AG04449 (cell line): ENCODE data around the gene TXNDC5.

ENCODE experiments used
- CTCF ChIA-PET: fragments of 350-600 bp; formaldehyde crosslinking; extraction: SDS; loops from one replicate; lab custom pipeline; 2021; ENCODE audit warnings: antibody characterized with exemption; lab: Yijun Ruan, JAX
- POLR2A ChIA-PET: fragments of 400-600, 350-600 bp; formaldehyde crosslinking; extraction: SDS; loops from one replicate; lab custom pipeline; 2020; ENCODE audit warnings: antibody characterized with exemption, inconsistent platforms; lab: Yijun Ruan, JAX
- DNase-seq: peaks from one replicate; pipeline ENCODE4 v3.0.0-alpha.2; 2010; ENCODE audit warnings: low read depth, low spot score
- H3K4me3 ChIP-seq: 2 replicates; pipeline ENCODE4 v1.5.1; 2011; ENCODE audit warnings: low read depth, mild to moderate bottlenecking, control low read depth, low read length
- CTCF ChIP-seq: IDR thresholded peaks from one replicate; pipeline ENCODE4 v1.5.1; 2011; ENCODE audit warnings: mild to moderate bottlenecking, moderate library complexity, low read length, control low read depth, inconsistent platforms; ENCODE audit not compliant: insufficient read depth; ENCODE audit errors: missing control alignments

Gene TXNDC5

DNA sequence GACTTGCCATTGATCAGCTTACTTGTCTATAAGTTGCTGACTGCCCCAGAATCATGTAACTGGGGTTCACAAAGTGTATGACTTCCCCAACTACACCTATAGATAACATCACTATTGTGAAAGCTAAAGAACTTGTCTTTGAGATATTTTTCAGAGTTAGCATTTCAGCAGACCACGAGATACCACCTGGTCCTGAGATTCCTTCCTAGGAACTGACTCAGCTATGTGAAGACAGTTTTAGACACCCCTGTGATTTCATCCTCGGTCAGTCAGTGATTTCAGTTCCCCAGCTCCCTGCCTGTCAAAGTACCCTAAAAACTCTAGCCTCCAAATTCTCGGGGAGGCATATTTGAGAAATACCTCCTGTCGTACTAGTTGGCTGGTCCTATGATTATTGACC, 62.4 kb downstream of the TXNDC5 start:
- DNase-seq: no peak
- TF ChIP-seq CTCF: no peak
- ChIA-PET CTCF (interaction anchor here (1.1 kb wide), 1 partner anchor 120 kb away, joined by 3 read pairs; no protein-coding TSS in a partner anchor), POLR2A (no interaction called here)
- H3K4me3 ChIP-seq: no peak overlapping the region

- ChIA-PET CTCF (interaction anchor here (1.1 kb wide), 1 partner anchor 119 kb away, joined by 3 read pairs; no protein-coding TSS in a partner anchor), POLR2A (no interaction called here)
- no peak overlapping the region for H3K4me3 ChIP-seq
- no peak for DNase-seq
- no peak for TF ChIP-seq CTCF
Measured at GRCh38 chr6:7846966-7847818, 63.4 kb downstream of the TXNDC5 start.

GRCh38 chr6:7841781-7842468, 68.7 kb downstream of the TXNDC5 start:
- ChIA-PET CTCF (no interaction called here), POLR2A (no interaction called here)
- no peak overlapping the region for H3K4me3 ChIP-seq
- TF ChIP-seq CTCF: no peak
- no peak for DNase-seq

GRCh38 chr6:7836371-7837026, 74.1 kb downstream of the TXNDC5 start:
- POLR2A ChIA-PET: no interaction called here
- CTCF ChIA-PET: no interaction called here
- no peak for TF ChIP-seq CTCF

DNA sequence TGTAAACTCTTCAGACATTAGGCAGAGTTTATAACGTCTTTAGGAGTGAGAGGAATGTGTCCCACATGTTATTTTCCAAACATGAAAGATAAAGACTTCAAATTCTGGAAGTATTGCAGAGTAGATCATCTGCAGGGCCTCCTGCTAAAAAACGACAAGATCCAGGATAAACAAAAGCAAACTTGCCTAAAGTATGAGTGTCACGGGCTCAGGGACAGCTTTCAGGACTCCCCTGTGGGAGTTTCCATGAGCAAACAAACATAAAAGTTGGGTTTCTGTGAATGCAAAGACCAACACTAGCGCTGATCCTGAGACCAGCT, 76.9 kb downstream of the TXNDC5 start:
- CTCF ChIA-PET: no interaction called here
- no peak for DNase-seq
- POLR2A ChIA-PET: no interaction called here
- no peak overlapping the region for H3K4me3 ChIP-seq
- no peak for TF ChIP-seq CTCF

More at GRCh38 chr6:7836371-7837026, 74.1 kb downstream of the TXNDC5 start:
- no peak for DNase-seq
- H3K4me3 ChIP-seq: no peak overlapping the region
